Prostate gland (tissue), 2 donors: Measurements from ENCODE around the gene CCDC170.

ENCODE experiments used
- POLR2A ChIP-seq: fragments of 450-650 bp; IDR thresholded peaks from one replicate; pipeline ENCODE4 v1.6.1; 2016; ENCODE audit warnings: antibody characterized with exemption, mild to moderate bottlenecking
- POLR2AphosphoS5 ChIP-seq: sonication (generic); formaldehyde crosslinking; IDR thresholded peaks from one replicate; pipeline ENCODE4 v1.6.1; 2017; ENCODE audit warnings: antibody characterized with exemption
- TF ChIP-seq, protein P1 (sequence below), 4 experiments: fragments of 200-600 bp in 2 of 4; fragments of 450-650 bp in 2 of 4; sonication (generic) in 2 of 4; IDR thresholded peaks; 1 replicate in 3 of 4; 2 replicates in 1 of 4; pipeline ENCODE4 v1.5.1; 2016 to 2019; ENCODE audit warnings: antibody characterized with exemption in 4 of 4, mild to moderate bottlenecking in 2 of 4, moderate library complexity in 2 of 4

DNA sequence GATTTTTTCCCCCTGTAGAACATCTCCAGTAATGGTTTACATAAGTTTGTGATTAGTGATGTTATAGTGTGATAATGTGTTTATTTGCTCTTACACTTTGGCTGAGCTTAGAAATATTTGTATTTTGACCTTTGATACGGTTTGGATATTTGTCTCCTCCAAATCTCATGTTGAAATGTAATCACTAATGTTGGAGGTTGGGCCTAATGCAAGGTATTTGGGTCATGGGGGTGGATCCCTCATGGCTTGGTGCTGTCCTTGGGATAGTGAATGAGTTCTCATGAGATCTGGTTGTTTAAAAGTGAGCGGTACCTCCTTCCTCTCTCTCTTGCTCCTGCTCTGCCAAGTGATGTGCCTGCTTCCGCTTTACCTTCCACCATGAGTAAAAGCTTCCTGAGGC lies 147.2 kb downstream of the CCDC170 start:
- TF ChIP-seq POLR2AphosphoS5 (no peak), POLR2A (no peak)
- TF ChIP-seq, protein P1, sequence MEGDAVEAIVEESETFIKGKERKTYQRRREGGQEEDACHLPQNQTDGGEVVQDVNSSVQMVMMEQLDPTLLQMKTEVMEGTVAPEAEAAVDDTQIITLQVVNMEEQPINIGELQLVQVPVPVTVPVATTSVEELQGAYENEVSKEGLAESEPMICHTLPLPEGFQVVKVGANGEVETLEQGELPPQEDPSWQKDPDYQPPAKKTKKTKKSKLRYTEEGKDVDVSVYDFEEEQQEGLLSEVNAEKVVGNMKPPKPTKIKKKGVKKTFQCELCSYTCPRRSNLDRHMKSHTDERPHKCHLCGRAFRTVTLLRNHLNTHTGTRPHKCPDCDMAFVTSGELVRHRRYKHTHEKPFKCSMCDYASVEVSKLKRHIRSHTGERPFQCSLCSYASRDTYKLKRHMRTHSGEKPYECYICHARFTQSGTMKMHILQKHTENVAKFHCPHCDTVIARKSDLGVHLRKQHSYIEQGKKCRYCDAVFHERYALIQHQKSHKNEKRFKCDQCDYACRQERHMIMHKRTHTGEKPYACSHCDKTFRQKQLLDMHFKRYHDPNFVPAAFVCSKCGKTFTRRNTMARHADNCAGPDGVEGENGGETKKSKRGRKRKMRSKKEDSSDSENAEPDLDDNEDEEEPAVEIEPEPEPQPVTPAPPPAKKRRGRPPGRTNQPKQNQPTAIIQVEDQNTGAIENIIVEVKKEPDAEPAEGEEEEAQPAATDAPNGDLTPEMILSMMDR (IDR thresholded peaks at IDR 0.05): no peak
